ENCODE results near the gene AHNAK2.
"Not testable (repeated sequence)": the region's sequence is repeated elsewhere in the genome, so short reads cannot be mapped to it uniquely, and the experiment has no call there.

AHNAK2 gene

GRCh38 chr14:104897330-104898194, 80.6 kb downstream of the AHNAK2 start:
- no peak for DNase-seq (ENCODE audit: low spot score)

DNA sequence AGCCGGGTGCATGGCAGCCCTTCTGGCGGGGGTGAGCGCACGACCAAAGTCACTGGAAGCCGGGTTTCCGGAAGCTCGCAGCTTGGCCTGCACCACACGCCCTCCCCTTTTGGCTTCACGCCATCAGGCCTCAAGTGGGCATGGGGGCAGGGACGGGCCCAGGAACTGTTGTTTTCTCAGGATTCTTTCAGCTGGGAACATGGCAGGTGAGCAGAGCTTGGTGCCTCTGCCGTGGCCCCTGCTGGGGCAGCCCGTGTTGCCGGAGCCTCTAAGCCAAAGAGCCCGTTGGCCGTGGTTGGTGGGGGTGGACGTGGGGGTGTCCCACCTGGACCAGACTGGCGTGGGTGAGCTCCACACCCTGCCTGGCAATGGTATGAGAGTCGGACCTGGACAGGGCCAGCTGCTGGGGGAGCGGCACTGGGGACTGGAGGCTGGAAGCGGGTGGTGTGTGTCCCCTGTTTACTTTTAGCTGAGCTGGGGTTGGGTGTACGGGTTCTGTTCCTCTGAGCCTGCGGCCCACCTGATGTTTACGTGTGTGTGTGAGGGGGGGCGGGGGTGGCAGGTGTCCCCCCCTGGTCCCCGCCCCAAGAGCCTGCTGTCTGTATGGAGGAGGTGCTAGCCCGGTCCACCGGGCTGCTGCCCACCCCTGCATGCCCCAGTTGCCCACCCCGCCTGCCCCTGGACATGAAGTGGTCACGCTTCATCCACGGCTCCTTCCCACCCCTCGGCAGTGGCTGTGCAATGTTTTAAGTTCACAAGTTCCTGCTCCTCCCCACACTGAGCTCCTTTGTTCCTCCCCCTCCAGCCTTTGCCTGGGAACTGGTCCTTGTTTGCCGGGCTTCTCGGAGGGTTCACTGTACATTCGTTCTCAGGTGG, 82.2 kb downstream of the AHNAK2 start:
- no peak for DNase-seq (ENCODE audit: low spot score)

GRCh38 chr14:104895207-104895785, 82.9 kb downstream of the AHNAK2 start:
- DNase-seq (ENCODE audit: low spot score), result no peak

DNA sequence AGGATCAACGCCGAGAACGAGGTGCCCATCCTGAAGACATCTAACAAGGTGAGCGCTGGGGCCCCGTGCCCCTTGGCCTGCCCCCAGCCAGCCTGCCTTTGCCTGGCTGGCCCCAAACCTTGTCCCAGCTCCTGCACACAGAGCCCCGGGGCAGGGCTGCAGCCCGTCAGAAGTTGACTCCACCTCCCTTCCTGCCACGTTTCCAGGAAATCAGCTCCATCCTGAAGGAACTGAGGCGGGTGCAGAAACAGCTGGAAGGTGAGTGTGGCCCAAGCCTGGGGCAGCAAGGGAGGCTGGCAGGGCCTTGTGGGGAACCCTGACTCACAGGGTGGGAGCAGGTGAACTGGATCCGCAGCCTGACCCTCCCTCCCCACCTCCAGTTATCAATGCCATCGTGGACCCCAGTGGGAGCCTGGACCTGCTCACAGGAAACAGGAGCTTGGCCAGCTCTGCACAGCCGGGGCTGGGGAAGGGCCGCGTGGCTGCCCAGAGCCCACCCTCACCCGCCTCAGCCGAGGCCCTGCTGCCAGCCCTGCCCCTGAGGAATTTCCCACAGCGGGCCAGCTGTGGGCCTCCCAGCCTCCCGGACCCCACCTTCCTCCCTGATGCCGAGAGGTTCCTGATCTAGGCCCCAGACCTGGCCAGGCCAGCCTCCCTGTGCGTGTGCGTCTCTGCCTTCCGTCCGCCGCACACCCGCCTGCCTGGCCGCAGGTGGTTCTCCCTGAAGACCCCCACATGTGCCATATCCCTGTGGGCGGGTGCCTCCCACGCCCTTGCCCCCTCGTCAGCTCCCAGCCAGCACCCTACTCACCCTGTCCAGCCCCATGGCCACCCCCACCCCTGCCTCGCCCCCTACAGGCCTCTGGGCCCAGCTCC, 83.6 kb downstream of the AHNAK2 start:
- no peak for DNase-seq (ENCODE audit: low spot score)

GRCh38 chr14:104893435-104894207, 84.6 kb downstream of the AHNAK2 start:
- DNase-seq (ENCODE audit: low spot score), result no peak

- DNase-seq (ENCODE audit: low spot score), result no peak
Observed at GRCh38 chr14:104892531-104893434, 85.4 kb downstream of the AHNAK2 start.

GRCh38 chr14:104891664-104892530, 86.3 kb downstream of the AHNAK2 start:
- DNase-seq (ENCODE audit: low spot score), result no peak

DNA sequence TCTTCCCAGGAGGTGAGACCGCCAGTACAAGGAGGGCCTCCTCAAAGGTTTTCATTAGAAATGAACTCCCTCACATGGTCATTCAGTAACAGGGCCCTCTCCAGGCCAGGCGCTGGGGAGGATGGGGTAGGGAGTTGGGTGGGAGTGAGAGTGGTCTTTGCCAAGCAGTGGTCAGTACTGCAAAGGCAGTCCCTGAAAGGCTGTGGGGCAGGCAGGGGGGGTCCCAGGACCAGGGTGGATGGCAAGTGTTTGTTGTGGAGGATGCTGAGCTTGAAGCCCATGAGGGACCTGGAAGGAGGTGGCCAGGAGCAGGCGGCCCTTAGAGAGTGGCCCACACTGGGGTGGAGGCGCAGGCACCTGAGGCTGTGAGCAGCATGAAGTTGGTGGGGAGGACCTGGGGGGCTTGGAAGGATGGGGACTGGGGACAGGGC, 87.0 kb downstream of the AHNAK2 start:
- DNase-seq (ENCODE audit: low spot score), result no peak

- DNase-seq (ENCODE audit: low spot score), result not testable (repeated sequence)
Observed at GRCh38 chr14:104890292-104890691, 87.9 kb downstream of the AHNAK2 start.

DNA sequence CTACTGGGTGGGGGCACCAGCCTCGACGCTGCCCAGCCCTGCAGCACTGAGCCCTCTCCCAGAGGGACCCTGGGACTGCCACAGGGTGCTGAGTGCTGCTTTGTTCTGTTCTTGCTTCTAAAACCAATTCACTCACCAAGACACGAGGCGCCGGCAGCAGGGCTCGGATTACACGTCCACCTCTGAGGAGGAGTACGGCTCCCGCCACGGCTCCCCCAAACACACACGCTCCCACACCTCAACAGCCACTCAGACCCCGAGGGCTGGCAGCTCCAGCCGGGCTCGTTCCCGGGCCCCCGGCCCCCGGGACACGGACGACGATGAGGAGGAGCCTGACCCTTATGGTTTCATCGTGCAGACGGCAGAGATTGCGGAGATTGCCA, 88.8 kb downstream of the AHNAK2 start:
- DNase-seq (ENCODE audit: low spot score), result no peak

DNA sequence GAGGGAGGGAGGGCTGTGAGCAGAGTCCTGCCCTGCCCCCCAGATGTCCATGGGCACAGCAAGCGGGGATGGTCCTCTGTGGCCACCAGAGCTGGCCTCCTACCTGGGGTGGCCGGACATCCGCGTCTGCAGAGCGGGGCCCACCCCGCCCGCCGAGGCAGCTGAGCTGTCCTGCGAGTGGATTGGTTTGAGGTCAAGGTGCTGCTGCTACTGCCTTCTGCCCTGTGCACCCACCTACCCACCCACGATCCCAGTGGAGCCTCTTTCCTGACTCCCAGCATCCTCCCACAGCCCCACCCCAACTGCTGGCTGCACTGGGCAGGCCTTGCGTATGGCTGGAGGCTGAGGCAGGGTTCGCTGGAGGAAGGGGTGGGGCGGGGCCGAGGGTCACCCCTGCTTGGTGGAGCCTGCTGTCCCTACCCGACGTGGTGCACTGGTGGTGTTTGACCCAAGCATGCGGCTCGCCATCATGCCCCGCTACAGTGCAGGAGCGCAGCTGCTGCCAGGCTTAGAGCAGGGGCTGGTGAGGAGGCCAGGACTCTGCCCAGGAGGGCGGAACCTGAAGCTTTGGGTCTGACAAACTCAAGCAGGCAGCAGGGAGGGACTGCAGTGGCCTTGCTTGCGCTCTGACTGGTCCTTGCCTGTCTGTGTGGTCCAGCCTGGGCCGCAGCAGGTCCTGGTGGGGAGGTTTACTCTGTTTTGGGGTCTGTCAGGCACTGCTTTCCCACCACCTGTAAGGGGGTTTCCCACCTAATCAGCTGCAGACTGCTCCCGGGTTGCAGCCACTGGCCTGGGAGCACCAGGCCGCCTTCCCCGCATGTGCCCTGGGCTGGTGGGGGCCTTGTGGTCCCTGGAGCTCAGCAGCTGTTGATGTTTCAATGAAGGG, 89.4 kb downstream of the AHNAK2 start:
- no peak for DNase-seq (ENCODE audit: low spot score)

DNA sequence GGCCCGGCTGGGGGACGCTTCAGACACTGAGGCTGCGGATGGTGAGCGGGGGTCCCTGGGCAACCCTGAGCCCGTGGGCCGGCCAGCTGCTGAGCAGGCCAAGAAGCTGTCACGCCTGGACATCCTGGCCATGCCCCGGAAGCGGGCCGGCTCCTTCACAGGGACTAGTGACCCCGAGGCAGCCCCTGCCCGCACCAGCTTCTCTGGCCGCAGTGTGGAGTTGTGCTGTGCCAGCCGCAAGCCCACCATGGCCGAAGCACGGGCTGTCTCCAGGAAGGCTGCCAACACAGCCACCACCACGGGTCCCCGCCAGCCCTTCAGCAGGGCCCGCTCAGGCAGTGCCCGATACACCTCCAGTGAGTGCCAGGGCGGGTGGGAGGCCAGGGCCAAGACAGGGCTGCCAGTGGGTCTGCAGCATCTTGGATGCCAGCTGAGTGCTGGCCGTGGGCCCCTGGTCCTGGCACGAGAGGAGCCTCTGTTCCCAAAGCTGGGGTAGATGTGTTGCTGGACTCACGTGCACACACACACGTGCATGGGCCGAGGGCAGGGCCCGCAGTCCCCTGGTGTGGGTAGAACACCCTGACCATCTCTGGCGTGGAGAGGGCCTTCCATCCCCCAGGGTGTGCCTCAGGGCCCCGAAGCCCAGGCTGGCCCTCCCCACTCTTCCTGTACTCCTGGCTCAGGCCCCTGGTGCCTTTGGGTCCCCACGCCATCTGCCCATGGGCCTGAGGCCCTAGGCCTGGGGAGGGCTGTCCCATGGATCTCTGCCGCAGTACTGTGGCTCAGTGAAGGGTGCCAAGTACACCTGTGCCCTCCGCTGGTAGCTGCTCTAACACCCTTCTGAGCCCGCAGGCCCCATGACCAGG, 90.3 kb downstream of the AHNAK2 start:
- no peak for DNase-seq (ENCODE audit: low spot score)
